HL-60/S4 (cell line): ENCODE data around the gene SEC61A1.

Experiments
- in situ Hi-C: fragments of 300-500 bp; cut with MboI; formaldehyde crosslinking; loops from 2 replicates; pipeline ENCODE4 v1.14.3; 2022; ENCODE audit warnings: low sequenced_read_pairs

SEC61A1 gene

DNA sequence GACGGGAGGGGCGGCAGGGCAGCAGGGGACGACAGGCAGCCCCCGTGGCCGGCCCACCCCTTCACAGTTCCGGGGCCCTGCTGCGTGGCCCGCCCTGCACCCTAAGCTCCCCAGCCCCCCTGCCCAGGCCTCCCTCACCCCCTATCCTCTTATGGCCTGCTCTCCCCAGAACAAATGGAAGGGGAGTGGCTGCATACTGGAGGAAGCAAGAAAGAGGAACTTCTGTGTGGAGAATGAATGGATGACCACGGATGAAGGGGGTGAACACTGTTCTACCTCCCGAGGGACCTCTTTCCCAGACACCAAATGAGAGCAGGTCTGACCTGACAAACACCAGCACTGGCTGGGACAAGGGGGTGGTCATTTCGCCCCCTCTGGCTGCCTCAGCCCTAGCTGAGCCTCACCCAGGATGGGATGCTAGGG lies 25.0 kb downstream of the SEC61A1 start:
- in situ Hi-C loops = no loop called here

DNA sequence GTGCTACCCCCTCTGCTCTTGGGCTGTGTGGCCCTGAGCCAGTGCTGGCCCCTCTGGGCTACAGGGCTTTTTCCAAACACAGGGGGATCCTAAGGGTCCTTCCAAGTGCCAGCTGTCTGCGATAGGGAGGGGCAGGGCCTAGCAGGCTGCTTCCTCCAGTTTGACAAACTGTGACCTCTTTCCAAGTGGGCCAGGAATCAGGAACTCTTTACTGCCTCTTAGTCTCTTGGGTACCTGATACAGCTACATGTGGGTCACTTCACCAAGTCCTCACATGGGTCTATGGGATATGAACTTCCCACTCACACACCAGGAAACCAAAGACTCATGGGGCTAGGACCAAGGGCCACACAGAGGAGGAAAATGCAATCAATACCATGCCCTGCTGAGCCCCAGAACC lies 25.4 kb downstream of the SEC61A1 start:
- in situ Hi-C loops = no loop called here

DNA sequence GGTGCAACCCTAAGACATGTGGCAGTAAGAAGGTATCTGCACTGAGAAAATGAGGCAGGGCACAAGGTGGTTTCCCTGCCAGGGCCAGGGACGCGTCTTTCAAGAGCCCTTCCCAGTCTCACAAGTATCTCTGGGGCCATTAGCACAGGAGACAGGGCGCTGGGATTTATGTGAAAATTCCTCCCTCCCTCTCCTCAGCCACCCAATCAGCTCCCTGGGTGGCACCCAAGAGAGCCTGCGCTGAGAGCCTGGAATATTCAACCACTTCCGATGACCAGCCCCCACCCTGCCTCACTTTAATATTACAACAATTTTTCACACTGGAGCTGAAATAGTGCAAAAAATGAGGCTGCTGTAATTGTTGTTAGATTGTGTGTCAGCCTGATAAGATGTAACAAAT lies 26.1 kb downstream of the SEC61A1 start:
- in situ Hi-C loops = no loop called here

DNA sequence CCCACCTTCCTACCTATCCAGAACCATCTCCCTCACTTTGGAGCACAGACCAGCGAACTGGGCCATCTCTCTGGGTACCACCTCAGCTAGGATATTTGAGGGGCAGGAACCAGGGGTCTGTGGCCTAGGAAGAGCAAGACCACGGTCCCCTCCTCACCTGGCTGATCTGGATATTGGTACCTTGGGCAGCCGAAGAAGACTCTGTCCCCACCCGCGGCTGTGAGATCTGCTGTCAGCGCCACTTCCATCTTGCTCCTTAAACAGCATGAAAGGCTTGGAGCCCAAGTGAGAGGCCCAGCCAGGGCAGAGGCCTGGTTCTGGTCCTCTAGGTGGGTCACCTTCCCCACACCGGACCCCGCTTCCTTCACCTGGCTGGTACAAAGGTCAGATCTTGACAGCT lies 26.6 kb downstream of the SEC61A1 start:
- in situ Hi-C loops = no loop called here

DNA sequence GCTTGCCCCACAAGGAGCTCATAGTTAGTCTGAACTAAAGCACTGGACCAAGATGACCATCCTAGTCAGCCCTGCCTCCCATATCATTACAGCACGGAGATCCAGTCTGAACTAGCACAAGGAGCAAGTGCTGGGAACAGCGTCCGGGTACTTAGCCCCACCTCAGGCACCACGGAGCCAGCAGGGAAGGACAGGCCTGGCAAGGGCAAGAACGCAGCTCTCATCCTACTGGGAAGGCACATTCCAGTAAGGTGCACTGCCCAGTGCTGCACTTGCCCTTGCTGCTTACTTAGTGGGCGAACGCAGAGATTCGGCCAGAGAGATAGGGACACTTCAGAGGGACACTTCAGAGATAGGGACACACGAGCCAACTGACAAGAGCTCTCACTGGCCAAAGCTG lies 27.6 kb downstream of the SEC61A1 start:
- in situ Hi-C loops = loop anchor here (10.0 kb wide), 1 partner anchor 515 kb away; no protein-coding TSS in a partner anchor

DNA sequence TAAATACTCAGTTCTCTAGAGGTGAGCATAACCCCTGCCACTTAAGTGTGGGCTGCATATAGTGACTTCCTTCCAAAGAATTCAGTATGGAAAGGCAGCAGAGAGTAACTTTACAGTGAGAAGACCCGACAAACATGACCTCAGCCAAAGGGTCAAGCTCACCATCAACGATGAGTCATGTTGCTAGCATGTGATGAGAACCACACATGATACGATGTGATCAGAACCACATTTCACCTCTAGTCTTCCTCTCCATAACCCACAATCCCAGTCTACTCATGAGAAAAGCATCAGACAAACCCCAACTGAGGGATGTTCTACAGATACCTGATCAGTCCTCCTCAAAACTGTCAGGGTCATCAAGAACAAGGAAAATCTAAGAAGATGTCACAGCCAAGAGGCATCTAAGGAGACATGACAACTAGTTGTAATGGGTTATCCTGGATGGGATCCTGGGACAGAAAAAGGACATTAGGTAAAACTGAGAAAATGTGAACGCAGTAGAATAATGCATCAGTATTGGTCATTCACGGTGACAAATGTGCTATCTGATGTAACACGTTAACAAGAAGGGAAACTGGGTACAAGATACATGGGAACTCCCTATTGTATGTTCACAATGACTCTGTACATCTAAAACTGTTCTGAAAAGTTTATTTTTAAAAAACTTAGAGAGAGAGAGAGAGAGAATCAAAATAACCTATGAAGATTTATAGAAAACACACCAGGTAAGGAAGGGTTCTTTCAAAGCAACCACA lies 28.3 kb downstream of the SEC61A1 start:
- in situ Hi-C loops = loop anchor here (10.0 kb wide), 1 partner anchor 514 kb away; no protein-coding TSS in a partner anchor

DNA sequence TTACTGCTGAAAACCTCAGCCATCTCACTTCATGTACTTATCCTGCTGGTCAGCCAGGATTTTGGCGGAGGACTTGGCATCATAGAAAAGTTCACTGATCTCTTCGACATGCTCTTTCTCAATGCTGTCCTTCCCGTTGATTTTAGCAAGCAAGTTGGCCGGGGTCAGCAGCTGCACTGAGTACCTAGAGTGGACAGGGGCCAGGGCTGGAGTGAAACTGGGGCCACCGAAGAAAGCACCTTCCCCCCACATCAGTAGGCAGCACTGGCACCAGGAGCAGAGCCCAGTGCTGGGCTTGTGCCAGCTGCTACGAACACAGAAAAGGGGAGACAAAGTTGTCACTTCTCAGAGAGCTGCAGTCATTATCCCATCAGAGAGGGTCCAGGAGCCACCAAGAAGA lies 29.0 kb downstream of the SEC61A1 start:
- in situ Hi-C loops = loop anchor here (10.0 kb wide), 1 partner anchor 514 kb away; no protein-coding TSS in a partner anchor

DNA sequence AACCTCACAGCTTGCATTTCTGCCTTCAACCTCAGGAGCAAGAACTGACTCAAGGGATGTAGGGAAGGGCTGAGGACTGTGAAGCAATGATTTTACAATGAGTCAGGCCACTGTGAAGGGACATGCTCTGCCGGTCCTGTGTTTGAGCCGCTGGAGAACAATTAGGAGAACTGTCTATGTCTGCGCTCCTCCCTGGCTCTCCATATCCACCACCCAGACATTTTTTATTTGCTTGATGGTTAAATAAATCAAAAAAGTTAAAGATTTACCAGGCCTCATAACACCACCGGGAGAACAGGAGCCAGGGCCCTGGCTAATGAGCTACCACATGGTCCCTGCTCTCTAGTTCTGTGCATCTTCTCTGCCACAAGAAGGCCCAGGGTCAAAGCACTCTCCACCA lies 29.6 kb downstream of the SEC61A1 start:
- in situ Hi-C loops = loop anchor here (10.0 kb wide), 1 partner anchor 513 kb away; no protein-coding TSS in a partner anchor

DNA sequence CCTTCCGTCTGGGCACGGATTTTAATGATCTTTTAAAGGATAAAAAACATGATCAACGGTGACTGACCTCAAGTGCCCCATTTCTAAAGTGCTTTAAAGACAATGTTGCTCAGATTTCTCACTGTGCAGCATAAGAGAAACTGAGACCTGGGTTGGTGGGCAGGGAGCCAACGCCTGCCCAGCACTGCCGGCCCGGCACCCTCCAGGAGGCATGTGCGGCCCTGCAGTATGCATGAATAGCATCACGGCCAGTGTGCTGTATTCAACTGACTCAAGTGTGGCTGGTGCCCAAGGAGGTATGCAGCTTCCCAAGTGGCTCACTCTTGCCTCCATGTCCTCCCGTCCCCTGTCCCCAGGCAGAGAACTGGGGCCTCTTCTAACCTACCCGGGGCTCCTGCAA lies 30.3 kb downstream of the SEC61A1 start:
- in situ Hi-C loops = loop anchor here (10.0 kb wide), 1 partner anchor 512 kb away; no protein-coding TSS in a partner anchor

DNA sequence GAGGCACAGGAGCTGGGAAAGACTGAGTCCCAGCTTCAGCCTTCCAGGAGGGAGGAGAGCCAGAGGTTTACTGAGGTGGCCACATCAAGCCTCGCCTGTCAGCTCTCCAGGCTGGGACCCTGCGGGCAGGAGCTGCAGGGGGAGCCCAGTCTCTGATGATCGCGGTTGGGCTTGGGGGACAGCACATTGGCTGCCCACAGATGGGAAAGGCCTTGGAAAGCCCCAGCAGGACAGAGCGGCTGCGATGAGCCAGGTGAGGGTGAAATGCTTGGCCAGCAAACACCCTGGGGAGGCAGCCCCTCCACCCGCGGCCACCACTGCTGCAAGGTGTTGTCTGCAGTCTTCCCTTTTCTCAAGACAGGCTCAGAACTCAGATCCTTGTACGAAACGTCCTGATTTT lies 31.2 kb downstream of the SEC61A1 start:
- in situ Hi-C loops = loop anchor here (10.0 kb wide), 1 partner anchor 511 kb away; no protein-coding TSS in a partner anchor

DNA sequence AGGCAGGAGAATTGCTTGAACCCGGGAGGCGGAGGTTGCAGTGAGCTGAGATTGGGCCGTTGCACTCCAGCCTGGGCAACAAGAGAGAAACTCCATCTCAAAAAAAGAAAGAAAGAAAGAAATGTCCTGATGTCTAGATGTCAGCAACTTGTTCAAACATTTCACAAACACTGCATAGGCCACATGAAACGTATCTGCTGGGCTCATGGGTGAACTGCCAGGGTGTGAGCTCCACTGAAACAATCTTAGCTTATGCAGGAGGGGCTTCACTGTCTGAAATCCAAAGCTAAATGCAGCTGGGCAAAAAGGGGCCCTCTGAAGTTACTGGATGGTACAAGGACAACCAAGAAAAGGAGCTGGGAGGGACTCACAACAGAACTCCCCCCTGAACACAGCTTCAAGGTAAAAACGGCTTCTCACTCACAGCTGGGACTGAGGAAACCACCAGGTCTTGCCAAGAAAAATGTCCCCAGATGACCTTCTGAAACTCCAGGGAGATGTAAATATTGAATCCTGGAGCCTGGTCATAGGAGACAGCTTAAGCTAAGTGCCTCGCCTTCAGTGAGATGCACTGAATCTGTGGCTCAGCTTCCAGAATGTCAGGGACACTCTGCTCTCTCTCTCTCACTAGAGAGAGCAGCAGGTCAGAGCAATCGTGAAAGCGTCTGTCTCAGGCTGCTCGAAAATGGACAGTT lies 31.9 kb downstream of the SEC61A1 start:
- in situ Hi-C loops = loop anchor here (10.0 kb wide), 1 partner anchor 511 kb away; no protein-coding TSS in a partner anchor

DNA sequence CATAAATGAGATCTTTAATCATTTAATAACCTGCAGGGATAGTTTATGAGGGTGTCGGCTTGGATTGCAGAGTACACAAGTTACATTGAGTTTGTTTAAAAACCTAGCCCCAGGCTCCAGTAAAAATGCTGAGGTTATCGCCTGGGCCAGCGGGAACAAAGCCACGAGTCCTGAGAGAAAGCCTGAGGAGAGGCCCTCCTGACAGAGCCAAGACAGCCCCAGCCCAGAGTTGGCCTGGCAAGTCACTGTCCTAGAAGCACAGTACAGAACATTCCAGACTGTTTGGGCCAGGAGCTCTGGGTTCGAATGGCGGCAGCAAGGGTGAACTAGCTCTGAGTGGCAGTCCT lies 32.4 kb downstream of the SEC61A1 start:
- in situ Hi-C loops = loop anchor here (10.0 kb wide), 1 partner anchor 510 kb away; no protein-coding TSS in a partner anchor

DNA sequence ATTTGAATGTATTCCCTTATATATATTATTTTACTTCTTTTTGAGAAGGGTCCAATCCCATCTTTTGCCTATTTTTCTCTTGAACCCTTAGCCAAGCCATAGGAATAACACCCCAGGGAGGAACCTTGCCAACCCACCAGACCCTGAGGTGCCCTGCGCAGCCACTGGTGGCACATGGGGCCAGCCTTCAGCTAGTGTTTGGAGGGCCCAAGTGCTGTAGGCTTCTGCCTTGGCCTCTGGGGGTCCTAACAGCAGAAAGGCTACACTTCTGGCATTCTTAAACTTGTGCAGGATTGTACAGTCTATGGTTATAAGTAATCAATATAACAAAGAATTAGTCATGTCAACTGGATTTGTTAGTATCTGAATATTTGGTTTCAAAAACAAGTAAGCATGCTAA lies 36.9 kb downstream of the SEC61A1 start:
- in situ Hi-C loops = loop anchor here (10.0 kb wide), 1 partner anchor 506 kb away; no protein-coding TSS in a partner anchor

DNA sequence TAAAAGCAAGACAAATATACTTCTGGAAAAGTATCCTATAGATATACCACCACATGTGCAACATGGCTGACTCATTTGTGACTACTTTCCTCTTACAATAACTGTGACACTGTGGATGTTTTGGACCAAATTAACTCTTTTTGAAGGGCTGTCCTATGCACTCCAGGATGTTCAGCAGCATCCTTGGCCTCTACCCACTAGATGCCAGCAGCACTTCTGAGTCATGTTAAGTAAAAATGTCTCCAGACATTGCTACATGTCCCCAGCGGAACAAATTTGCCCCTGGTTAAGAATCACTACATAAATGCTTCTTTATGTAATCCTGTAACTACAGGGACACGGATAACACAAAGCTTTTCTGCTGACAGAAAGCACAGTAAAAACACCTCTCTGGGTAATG lies 39.3 kb downstream of the SEC61A1 start:
- in situ Hi-C loops = no loop called here

DNA sequence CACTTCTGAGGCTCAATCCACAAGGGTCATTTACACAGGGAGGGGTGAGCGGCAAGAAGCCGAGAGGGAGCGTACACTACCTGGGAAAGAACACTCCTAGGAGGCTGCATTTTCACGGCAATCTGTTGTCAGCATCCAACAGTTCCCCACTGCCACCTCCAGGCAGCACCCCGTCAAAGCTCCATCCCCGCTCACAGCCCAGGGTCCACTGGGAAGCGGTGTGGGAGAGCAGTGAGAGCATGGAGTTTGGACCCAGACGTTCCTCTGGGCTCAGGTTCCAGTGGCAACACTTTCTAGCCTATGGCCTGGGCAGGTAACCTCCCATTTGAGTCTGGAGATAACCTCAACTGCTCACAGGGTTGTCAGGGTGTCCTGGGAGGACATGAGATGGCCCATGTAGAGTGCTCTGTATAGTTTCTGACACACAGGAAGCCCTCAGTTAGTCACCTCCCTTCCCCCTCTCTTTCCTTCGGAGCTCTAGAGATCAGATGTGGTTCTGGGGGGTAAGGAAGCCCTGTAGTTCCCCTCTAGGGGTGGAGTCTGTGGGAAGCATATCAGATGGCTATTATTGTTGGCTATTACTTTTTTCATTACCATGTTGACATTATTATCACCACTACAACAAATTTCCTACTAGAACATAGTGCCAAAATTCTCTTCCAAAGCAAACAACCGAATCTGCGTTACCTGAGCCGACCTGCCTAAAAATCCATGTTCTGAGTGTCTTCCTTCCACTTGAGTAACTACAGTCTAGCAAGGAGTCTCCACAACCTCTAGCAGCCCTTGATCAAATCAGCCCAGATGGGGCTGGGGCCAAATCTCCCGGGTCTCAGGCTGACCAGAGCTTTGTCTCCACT lies 42.3 kb downstream of the SEC61A1 start:
- in situ Hi-C loops = no loop called here

DNA sequence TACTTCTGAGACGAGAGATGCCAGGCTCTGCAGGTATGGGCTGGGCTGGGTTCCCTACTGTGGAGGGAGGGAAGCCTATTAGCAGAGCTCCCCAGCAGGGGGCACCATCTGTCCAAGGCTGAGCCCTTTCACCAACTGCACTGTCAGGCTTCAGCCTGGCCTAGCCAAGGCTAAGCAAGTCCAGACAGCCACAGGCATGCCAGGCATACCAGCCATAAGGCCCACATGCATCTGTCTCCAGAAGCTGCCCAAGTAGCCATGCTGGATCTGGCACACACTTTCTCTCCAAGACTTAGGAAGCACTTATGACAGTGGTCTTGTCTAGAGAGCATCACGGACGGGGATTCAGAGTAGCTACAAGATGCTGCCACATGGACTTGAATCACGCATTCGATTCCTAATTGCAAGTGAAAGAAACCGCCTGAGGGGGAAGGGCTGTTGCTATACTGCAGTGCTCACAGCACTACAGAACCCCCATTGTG lies 43.0 kb downstream of the SEC61A1 start:
- in situ Hi-C loops = no loop called here

DNA sequence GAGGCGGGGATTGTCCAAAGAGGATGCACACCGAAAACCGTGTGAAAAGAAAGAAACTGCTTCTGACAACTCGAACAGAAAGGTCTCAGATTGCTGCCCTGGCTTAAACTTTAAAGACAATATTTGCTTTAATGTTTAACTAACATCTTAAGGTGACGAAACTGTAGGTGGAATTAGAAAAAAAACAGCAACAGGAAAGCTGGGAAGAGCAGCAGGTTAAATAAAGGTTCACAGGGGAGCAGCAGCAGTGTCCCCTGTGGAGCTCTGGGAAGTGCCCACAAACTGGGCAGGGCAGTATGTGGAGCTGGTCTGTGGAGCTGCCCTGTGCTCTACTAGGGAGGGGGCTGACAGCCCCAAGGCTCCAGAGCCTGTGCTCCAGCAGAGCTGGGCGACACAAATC lies 46.0 kb downstream of the SEC61A1 start:
- in situ Hi-C loops = no loop called here

DNA sequence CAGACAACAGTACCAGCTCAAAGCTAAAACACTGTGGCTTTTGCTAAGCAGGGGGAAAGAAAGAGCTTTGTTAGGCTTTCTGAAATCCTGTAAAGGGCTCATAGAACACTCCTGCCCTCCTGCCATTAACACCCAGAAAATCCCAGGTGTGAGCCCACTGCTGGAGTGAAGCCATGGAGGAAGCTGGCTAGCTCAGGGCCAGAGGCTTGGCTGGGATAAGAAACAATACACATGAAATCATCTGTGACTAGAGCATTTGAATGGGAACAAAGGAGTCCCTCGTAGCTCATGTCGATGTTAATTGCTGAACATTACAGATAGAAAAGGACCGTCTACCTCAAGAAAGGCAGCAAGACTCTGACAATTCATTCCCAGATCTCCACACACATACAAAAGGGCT lies 47.9 kb downstream of the SEC61A1 start:
- in situ Hi-C loops = no loop called here

DNA sequence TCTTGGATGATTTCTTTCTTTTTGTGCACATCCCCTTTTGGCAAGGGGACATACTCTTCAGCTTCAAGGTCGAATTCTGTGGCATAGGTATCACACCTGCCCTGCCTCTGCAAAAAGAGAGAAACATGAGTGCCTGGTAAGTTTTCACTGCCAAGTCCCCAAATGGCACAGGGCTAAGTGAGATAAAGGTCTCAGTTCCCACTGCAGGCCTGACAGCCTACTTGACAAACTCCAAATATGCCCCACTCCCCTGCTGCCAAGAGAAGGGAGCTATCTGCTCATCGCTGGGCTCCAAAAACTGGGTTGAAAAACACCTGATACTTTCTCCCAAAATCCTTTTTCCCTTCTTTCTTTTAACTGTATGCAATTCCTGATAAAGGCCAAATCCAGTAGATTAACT lies 48.4 kb downstream of the SEC61A1 start:
- in situ Hi-C loops = no loop called here

DNA sequence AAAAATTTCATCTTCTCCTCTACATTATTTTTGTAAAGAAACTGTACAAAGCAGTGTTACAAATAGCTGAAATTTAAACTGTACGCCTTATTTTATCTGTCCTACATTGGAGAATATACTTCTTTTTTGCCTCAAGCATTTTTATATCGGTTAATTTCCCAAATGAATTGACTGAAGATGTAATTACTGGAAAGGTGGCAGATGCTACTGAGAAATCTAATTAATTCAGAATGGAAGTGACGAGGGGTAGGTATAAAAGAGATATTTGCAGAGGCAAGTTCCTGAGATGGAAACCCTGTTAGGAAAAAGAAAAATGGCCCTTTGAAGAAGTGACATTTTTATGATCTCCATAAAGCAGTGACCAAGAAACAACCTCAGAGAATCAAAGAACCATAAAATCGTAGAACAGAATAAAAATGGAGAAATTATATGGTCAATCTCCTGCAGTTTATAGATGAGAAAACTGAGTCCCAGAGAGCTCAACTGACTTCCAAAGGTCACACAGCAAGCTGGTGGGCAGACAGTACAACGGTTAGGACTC lies 51.0 kb downstream of the SEC61A1 start:
- in situ Hi-C loops = no loop called here

DNA sequence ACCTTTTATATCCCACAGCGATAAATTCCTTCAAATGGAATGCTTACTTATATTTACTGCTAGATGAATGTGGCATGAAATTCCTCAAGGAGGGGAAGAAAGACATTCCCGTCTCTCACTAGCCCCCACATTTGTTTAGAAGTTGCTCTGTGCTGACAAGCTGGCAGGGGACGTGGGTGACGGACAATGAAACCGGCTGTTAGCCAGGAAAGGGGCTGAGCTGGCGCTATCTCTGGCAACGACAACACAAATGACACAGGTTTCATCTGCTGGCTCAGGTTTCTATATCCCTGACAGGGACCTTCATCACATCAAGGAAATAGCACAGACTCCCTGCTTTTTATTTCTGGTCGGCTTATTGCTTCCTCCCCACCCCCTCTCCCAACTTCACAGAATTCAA lies 55.6 kb downstream of the SEC61A1 start:
- in situ Hi-C loops = no loop called here
